ENCODE results near the gene TAC4. TPM values are rescaled to one million over a fixed set of nuclear protein-coding genes. Genes with fewer than 3 reads are reported as not detected.
A peak's percentile ranks its signal among the peaks of the same experiment; 100 is the strongest.

TAC4 gene
- total and polyA plus RNA-seq, 9 of the 15 experiments (the other 6 are each of a cell fraction or from before 2014, with no cell fraction given) = 0.17 TPM; not detected in 8

DNA sequence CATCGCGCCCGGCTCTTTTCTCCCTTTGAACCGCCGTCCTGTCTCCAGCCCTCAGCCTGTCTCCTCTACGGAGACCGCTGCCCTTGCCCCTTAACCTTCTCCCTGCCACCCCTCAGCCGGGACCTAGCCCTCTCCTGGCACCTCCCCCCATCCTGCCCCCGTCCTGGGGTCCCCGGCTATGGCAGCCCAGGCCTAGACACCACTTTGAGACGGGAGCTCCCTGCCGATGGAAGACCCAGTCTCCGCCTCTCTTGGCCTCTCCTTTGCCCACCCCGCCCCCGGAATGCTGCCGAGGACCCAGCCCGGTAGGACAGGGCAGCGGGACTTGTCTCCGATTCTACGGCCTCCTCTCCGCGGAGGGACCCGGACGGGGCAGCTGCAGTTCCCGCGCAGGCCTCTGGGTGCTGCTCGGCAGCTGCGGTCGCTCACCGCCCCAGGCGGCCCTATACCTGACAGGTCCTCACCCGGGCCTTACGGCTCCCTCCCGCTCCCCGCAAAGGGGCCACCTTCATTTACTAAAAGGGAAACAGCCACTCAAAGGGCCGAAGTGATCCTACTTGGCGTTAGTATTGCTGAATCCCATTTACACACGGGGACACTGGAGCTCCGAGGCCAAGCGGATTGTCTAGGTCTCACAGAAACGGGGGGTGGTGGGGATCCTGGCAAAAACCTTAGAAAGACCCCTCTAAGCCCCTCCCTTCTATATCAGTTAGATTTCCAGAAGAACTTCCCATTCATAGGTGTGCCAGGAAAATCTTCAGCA lies 32.6 kb upstream of the TAC4 start (continued):
- no peak for TF ChIP-seq MCM2 (IDR thresholded peaks at IDR 0.05; ENCODE audit: low read depth)
- no peak for TF ChIP-seq MEF2D (tag; conservative IDR thresholded peaks at IDR 0.05; ENCODE audit: low read depth)
- no peak for TF ChIP-seq HSF4 (CRISPR knock-in tag; IDR thresholded peaks at IDR 0.05; ENCODE audit: borderline replicate concordance)
- peak; percentile 39 for TF ChIP-seq MEIS2 (IDR thresholded peaks at IDR 0.05; ENCODE audit: partially characterized antibody)
- TF ChIP-seq, protein P1, sequence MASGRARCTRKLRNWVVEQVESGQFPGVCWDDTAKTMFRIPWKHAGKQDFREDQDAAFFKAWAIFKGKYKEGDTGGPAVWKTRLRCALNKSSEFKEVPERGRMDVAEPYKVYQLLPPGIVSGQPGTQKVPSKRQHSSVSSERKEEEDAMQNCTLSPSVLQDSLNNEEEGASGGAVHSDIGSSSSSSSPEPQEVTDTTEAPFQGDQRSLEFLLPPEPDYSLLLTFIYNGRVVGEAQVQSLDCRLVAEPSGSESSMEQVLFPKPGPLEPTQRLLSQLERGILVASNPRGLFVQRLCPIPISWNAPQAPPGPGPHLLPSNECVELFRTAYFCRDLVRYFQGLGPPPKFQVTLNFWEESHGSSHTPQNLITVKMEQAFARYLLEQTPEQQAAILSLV (tag; IDR thresholded peaks at IDR 0.05) = no peak
- TF ChIP-seq, protein P2, sequence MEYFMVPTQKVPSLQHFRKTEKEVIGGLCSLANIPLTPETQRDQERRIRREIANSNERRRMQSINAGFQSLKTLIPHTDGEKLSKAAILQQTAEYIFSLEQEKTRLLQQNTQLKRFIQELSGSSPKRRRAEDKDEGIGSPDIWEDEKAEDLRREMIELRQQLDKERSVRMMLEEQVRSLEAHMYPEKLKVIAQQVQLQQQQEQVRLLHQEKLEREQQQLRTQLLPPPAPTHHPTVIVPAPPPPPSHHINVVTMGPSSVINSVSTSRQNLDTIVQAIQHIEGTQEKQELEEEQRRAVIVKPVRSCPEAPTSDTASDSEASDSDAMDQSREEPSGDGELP (CRISPR knock-in tag; IDR thresholded peaks at IDR 0.05; ENCODE audit: borderline replicate concordance) = peak; percentile 52
- no peak for TF ChIP-seq SOX6 (IDR thresholded peaks at IDR 0.05)
- TF ChIP-seq ASH1L (IDR thresholded peaks at IDR 0.05; ENCODE audit: borderline replicate concordance, low read depth, partially characterized antibody) = no peak
- TF ChIP-seq ZBTB17 (CRISPR knock-in tag; IDR thresholded peaks at IDR 0.05) = no peak
- no peak for TF ChIP-seq NFIX (CRISPR knock-in tag; IDR thresholded peaks at IDR 0.05; ENCODE audit: low read depth)
- no peak for TF ChIP-seq TAF1 (IDR thresholded peaks at IDR 0.05; ENCODE audit: control insufficient read depth, extremely low read depth, insufficient read depth, low read length, severe bottlenecking)
- TF ChIP-seq NR1H2 (CRISPR knock-in tag; IDR thresholded peaks at IDR 0.05) = no peak
- TF ChIP-seq ZEB2 (IDR thresholded peaks at IDR 0.05) = no peak
- no peak for TF ChIP-seq SAP30 (IDR thresholded peaks at IDR 0.05; ENCODE audit: borderline replicate concordance, insufficient read depth, low read depth, low read length, poor library complexity, severe bottlenecking)
- no peak for TF ChIP-seq AFF4 (CRISPR knock-in tag; IDR thresholded peaks at IDR 0.05)
- no peak for TF ChIP-seq NBN (IDR thresholded peaks at IDR 0.05; ENCODE audit: low read depth)
- no peak for TF ChIP-seq PPARD (CRISPR knock-in tag; IDR thresholded peaks at IDR 0.05)
- TF ChIP-seq, protein P3, sequence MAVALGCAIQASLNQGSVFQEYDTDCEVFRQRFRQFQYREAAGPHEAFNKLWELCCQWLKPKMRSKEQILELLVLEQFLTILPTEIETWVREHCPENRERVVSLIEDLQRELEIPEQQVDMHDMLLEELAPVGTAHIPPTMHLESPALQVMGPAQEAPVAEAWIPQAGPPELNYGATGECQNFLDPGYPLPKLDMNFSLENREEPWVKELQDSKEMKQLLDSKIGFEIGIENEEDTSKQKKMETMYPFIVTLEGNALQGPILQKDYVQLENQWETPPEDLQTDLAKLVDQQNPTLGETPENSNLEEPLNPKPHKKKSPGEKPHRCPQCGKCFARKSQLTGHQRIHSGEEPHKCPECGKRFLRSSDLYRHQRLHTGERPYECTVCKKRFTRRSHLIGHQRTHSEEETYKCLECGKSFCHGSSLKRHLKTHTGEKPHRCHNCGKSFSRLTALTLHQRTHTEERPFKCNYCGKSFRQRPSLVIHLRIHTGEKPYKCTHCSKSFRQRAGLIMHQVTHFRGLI (CRISPR knock-in tag; IDR thresholded peaks at IDR 0.05) = no peak
- no peak for TF ChIP-seq ZSCAN32 (CRISPR knock-in tag; IDR thresholded peaks at IDR 0.05)
- TF ChIP-seq HOXB6 (CRISPR knock-in tag; IDR thresholded peaks at IDR 0.05; ENCODE audit: borderline replicate concordance) = no peak

Measured in K562 (cell line).